Endothelial cell (in vitro differentiated cells): Measurements from ENCODE around the gene ADGRV1. TPM values are rescaled to one million over a fixed set of nuclear protein-coding genes. Genes with fewer than 3 reads are reported as not detected.

Experiments used
- DNase-seq: peaks from one replicate; pipeline ENCODE4 v3.0.0; 2021; ENCODE audit warnings: low spot score
- H3K27ac Mint-ChIP-seq: one replicate; pipeline ENCODE4 v1.8.0; 2021; ENCODE audit warnings: mixed read lengths, inconsistent platforms; ENCODE audit not compliant: unreplicated experiment
- H3K27me3 Mint-ChIP-seq: one replicate; pipeline ENCODE4 v1.8.0; 2021; ENCODE audit warnings: mild to moderate bottlenecking, moderate library complexity, mixed read lengths, inconsistent platforms; ENCODE audit not compliant: unreplicated experiment
- H3K36me3 Mint-ChIP-seq: one replicate; pipeline ENCODE4 v1.8.0; 2021; ENCODE audit warnings: mild to moderate bottlenecking, low read depth, mixed read lengths, inconsistent platforms; ENCODE audit not compliant: unreplicated experiment
- H3K4me1 Mint-ChIP-seq: one replicate; pipeline ENCODE4 v1.8.0; 2021; ENCODE audit warnings: mild to moderate bottlenecking, mixed read lengths, inconsistent platforms; ENCODE audit not compliant: unreplicated experiment
- H3K4me3 Mint-ChIP-seq: one replicate; pipeline ENCODE4 v1.8.0; 2021; ENCODE audit warnings: mild to moderate bottlenecking, mixed read lengths, inconsistent platforms; ENCODE audit not compliant: unreplicated experiment
- H3K9me3 Mint-ChIP-seq: one replicate; pipeline ENCODE4 v1.8.0; 2021; ENCODE audit warnings: mixed read lengths, inconsistent platforms; ENCODE audit not compliant: unreplicated experiment
- CTCF ChIP-seq: fragments of 200-600 bp; sonication (generic); IDR thresholded peaks from one replicate; pipeline ENCODE4 v1.5.0; 2021; ENCODE audit warnings: antibody characterized with exemption; ENCODE audit not compliant: unreplicated experiment
- total RNA-seq: library from RNA; stranded (reverse); fragmentation: NEBNext Ultra II Directional; extraction: Animal tissue kit (Norgen Biotek cat#: 25700); gene quantifications from one replicate; pipeline ENCODE4 v1.2.1, GENCODE V29; 2021; ENCODE audit not compliant: unreplicated experiment

Gene ADGRV1
- total RNA-seq, 1 donor from 2014 or later, result 23.1 TPM

GRCh38 chr5:90549729-90550275, 8.8 kb upstream of the ADGRV1 start:
- no peak for DNase-seq
- TF ChIP-seq CTCF, result no peak
- no peaks in the 10 kb centered on the region for H3K36me3 Mint-ChIP-seq
- H3K4me3 Mint-ChIP-seq, result no peak overlapping the region
- no peak overlapping the region for H3K27ac Mint-ChIP-seq
- H3K4me1 Mint-ChIP-seq, result peaks cover 14% of the 10 kb centered on the region
- H3K27me3 Mint-ChIP-seq, result no peaks in the 10 kb centered on the region
- H3K9me3 Mint-ChIP-seq, result no peaks in the 10 kb centered on the region

GRCh38 chr5:90550963-90551362, 7.6 kb upstream of the ADGRV1 start:
- Mint-ChIP-seq H3K36me3 (no peaks in the 10 kb centered on the region), H3K27ac (no peak overlapping the region), H3K4me1 (peaks cover 18% of the 10 kb centered on the region), H3K27me3 (no peaks in the 10 kb centered on the region), H3K9me3 (no peaks in the 10 kb centered on the region), H3K4me3 (no peak overlapping the region)
- no peak for TF ChIP-seq CTCF
- no peak for DNase-seq

- Mint-ChIP-seq H3K4me1 (peaks cover 22% of the 10 kb centered on the region), H3K27ac (no peak overlapping the region), H3K4me3 (no peak overlapping the region), H3K36me3 (no peaks in the 10 kb centered on the region), H3K9me3 (no peaks in the 10 kb centered on the region), H3K27me3 (no peaks in the 10 kb centered on the region)
- no peak for DNase-seq
- TF ChIP-seq CTCF, result no peak
Measured at GRCh38 chr5:90551376-90551775, 7.2 kb upstream of the ADGRV1 start.

- TF ChIP-seq CTCF, result no peak
- Mint-ChIP-seq H3K4me3 (no peak overlapping the region), H3K36me3 (no peaks in the 10 kb centered on the region), H3K27ac (no peak overlapping the region), H3K4me1 (peaks cover 35% of the 10 kb centered on the region), H3K9me3 (no peaks in the 10 kb centered on the region), H3K27me3 (no peaks in the 10 kb centered on the region)
- no peak for DNase-seq
Measured at GRCh38 chr5:90553711-90554110, 4.9 kb upstream of the ADGRV1 start.

- Mint-ChIP-seq H3K27ac (no peak overlapping the region), H3K4me3 (no peak overlapping the region), H3K4me1 (peaks cover 35% of the 10 kb centered on the region), H3K27me3 (no peaks in the 10 kb centered on the region), H3K9me3 (no peaks in the 10 kb centered on the region), H3K36me3 (no peaks in the 10 kb centered on the region)
- DNase-seq, result no peak
- TF ChIP-seq CTCF, result no peak
Measured at GRCh38 chr5:90554358-90555006, 4.1 kb upstream of the ADGRV1 start.
